ENCODE results near the gene THAP10.

DNA sequence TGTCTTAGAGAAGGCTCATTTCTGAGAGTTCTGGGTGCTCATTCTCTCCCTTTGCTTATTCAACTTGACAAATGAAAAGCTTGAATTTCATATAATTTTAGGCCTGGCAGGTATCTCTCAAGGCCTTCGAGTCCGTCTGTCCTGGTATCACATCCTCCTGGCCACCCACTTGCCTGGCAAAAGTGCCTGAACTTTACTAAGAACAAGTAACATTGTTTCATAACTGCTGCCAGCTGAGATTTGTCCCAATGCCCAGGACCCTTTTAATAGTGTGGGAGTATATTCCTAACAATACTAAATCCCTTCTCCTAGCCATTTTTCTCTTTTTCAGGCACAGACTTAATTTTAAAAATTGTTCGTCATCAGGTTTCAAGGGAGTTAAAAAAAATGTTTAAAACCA is 56.4 kb downstream of the THAP10 start:
- TF ChIP-seq, protein P1, sequence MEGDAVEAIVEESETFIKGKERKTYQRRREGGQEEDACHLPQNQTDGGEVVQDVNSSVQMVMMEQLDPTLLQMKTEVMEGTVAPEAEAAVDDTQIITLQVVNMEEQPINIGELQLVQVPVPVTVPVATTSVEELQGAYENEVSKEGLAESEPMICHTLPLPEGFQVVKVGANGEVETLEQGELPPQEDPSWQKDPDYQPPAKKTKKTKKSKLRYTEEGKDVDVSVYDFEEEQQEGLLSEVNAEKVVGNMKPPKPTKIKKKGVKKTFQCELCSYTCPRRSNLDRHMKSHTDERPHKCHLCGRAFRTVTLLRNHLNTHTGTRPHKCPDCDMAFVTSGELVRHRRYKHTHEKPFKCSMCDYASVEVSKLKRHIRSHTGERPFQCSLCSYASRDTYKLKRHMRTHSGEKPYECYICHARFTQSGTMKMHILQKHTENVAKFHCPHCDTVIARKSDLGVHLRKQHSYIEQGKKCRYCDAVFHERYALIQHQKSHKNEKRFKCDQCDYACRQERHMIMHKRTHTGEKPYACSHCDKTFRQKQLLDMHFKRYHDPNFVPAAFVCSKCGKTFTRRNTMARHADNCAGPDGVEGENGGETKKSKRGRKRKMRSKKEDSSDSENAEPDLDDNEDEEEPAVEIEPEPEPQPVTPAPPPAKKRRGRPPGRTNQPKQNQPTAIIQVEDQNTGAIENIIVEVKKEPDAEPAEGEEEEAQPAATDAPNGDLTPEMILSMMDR (IDR thresholded peaks at IDR 0.05; ENCODE audit: insufficient read depth, low read depth, low read length): no peak
- TF ChIP-seq EZH2 (IDR thresholded peaks at IDR 0.05; ENCODE audit: insufficient read depth, low read length): no peak
